Measurements from ENCODE around the gene TBC1D25. TPM values are rescaled to one million over a fixed set of nuclear protein-coding genes. Genes with fewer than 3 reads are reported as not detected.

Gene TBC1D25
- total RNA-seq, 1 donor from 2014 or later: 16.4 TPM

DNA sequence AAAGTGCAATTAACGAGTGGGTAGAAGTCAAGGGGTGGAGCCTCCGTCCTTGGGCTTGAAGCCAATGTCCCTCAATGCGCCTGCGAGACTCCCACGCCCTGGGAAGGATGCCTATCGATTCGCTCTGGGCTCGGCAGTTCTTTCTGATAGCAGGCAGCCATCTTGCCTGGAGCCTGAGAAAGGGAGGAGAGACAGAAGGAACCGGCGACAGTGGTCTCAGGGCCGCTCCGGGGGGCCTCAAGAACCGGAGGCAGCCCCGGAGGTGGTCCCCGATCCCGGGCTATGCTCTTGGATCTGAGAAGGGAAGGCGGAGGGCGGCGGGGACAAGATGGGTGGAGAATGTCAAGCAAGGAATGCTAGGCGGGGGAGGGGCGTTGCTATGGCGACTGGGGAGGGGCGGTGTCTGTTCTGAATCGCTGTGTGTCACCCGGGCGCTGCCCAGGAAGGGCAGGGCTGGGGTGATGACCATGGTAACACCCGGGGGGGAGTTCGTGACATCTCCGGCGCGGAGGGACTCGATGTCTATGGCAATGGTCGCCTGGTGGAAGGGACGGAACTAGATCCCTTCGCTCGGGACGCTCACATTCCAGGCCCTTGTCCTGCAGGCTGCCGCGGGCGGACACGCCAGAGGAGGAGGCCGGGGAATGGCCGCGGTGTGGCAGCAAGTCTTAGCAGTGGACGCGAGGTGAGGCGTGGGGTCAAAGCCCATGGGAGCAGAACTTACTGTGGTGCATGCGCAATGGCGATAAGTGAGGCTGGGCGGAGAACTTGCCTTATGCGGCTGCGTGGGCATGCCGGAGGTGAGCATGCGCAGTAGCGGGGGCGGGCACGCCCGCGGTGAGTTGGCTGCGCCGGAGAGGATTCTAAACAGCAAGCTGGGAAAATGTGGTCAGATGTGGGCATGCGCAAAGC is 58.1 kb downstream of the TBC1D25 start, which contains the start of gene WDR13:
WDR13 (plus strand) TSS at position 140 of the 912 bp plus-strand sequence; CDS start at position 645, 505 bp downstream.
- peak within 1 kb of the TSS; percentile 100 for H3K27ac Mint-ChIP-seq (ENCODE audit: unreplicated experiment)
- H3K9me3 Mint-ChIP-seq (ENCODE audit: unreplicated experiment): peaks cover 3% of the 10 kb centered on the region
- H3K4me3 Mint-ChIP-seq (ENCODE audit: unreplicated experiment): peak within 1 kb of the TSS; percentile 93
- H3K4me1 Mint-ChIP-seq (ENCODE audit: unreplicated experiment): peaks cover 3% of the 10 kb centered on the region
- H3K36me3 Mint-ChIP-seq (ENCODE audit: unreplicated experiment): peaks cover 4% of the 10 kb centered on the region
- no peaks in the 10 kb centered on the region for H3K27me3 Mint-ChIP-seq (ENCODE audit: unreplicated experiment)
- TF ChIP-seq, protein P1, sequence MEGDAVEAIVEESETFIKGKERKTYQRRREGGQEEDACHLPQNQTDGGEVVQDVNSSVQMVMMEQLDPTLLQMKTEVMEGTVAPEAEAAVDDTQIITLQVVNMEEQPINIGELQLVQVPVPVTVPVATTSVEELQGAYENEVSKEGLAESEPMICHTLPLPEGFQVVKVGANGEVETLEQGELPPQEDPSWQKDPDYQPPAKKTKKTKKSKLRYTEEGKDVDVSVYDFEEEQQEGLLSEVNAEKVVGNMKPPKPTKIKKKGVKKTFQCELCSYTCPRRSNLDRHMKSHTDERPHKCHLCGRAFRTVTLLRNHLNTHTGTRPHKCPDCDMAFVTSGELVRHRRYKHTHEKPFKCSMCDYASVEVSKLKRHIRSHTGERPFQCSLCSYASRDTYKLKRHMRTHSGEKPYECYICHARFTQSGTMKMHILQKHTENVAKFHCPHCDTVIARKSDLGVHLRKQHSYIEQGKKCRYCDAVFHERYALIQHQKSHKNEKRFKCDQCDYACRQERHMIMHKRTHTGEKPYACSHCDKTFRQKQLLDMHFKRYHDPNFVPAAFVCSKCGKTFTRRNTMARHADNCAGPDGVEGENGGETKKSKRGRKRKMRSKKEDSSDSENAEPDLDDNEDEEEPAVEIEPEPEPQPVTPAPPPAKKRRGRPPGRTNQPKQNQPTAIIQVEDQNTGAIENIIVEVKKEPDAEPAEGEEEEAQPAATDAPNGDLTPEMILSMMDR (IDR thresholded peaks at IDR 0.05): no peak
- peak; percentile 98 for DNase-seq (ENCODE audit: extremely low spot score, unreplicated experiment)

DNA sequence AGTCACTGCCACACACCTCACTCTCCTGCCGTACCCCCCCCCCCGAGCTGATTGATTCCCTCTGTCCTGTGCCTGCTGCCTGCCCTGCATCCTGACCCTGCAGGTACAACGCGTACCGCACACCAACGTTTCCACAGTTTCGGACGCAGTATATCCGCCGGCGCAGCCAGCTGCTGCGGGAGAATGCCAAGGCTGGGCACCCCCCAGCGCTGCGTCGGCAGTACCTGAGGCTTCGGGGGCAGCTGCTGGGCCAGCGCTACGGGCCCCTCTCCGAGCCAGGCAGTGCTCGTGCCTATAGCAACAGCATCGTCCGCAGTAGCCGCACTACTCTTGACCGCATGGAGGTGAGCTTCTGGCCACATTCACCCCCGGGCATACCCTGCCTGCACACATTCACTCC is 59.1 kb downstream of the TBC1D25 start:
- no peak for DNase-seq (ENCODE audit: extremely low spot score, unreplicated experiment)
- Mint-ChIP-seq H3K27ac (ENCODE audit: unreplicated experiment) (peak overlapping the region; percentile 100), H3K4me1 (ENCODE audit: unreplicated experiment) (peaks cover 3% of the 10 kb centered on the region), H3K36me3 (ENCODE audit: unreplicated experiment) (peaks cover 4% of the 10 kb centered on the region), H3K27me3 (ENCODE audit: unreplicated experiment) (no peaks in the 10 kb centered on the region), H3K9me3 (ENCODE audit: unreplicated experiment) (peaks cover 3% of the 10 kb centered on the region), H3K4me3 (ENCODE audit: unreplicated experiment) (peak overlapping the region; percentile 93)
- TF ChIP-seq, protein P1 (IDR thresholded peaks at IDR 0.05): no peak

DNA sequence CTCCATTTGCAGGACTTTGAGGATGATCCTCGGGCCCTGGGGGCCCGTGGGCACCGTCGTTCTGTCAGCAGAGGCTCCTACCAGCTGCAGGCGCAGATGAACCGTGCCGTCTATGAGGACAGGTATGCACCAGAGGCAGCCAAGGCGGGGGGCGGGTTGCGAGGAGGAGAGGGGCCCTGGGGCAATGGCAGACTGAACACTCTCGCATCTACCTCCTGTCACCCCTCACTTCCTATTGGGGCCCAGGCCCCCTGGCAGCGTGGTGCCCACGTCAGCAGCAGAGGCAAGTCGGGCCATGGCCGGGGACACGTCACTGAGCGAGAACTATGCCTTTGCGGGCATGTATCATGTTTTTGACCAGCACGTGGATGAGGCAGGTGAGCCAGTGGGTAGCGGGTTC is 59.8 kb downstream of the TBC1D25 start:
- no peak overlapping the region for H3K4me3 Mint-ChIP-seq (ENCODE audit: unreplicated experiment)
- no peak for DNase-seq (ENCODE audit: extremely low spot score, unreplicated experiment)
- peaks cover 3% of the 10 kb centered on the region for H3K4me1 Mint-ChIP-seq (ENCODE audit: unreplicated experiment)
- TF ChIP-seq, protein P1 (IDR thresholded peaks at IDR 0.05): no peak
- H3K27me3 Mint-ChIP-seq (ENCODE audit: unreplicated experiment): no peaks in the 10 kb centered on the region
- H3K36me3 Mint-ChIP-seq (ENCODE audit: unreplicated experiment): peaks cover 4% of the 10 kb centered on the region
- peaks cover 3% of the 10 kb centered on the region for H3K9me3 Mint-ChIP-seq (ENCODE audit: unreplicated experiment)
- H3K27ac Mint-ChIP-seq (ENCODE audit: unreplicated experiment): peak overlapping the region; percentile 38

DNA sequence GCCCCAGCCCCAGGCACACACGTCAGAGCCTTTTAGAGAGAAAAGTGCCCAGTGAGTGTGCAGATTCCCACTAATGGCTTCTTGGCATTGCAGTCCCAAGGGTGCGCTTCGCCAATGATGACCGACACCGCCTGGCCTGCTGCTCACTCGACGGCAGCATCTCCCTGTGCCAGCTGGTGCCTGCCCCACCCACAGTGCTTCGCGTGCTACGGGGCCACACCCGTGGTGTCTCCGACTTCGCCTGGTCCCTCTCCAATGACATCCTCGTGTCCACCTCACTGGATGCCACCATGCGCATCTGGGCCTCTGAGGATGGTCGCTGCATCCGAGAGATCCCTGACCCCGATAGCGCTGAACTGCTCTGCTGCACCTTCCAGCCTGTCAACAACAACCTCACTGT is 60.7 kb downstream of the TBC1D25 start:
- Mint-ChIP-seq H3K27me3 (ENCODE audit: unreplicated experiment) (no peaks in the 10 kb centered on the region), H3K4me1 (ENCODE audit: unreplicated experiment) (peaks cover 3% of the 10 kb centered on the region), H3K36me3 (ENCODE audit: unreplicated experiment) (peaks cover 4% of the 10 kb centered on the region), H3K27ac (ENCODE audit: unreplicated experiment) (no peak overlapping the region), H3K9me3 (ENCODE audit: unreplicated experiment) (peaks cover 3% of the 10 kb centered on the region), H3K4me3 (ENCODE audit: unreplicated experiment) (no peak overlapping the region)
- DNase-seq (ENCODE audit: extremely low spot score, unreplicated experiment): no peak
- TF ChIP-seq, protein P1 (IDR thresholded peaks at IDR 0.05): no peak

DNA sequence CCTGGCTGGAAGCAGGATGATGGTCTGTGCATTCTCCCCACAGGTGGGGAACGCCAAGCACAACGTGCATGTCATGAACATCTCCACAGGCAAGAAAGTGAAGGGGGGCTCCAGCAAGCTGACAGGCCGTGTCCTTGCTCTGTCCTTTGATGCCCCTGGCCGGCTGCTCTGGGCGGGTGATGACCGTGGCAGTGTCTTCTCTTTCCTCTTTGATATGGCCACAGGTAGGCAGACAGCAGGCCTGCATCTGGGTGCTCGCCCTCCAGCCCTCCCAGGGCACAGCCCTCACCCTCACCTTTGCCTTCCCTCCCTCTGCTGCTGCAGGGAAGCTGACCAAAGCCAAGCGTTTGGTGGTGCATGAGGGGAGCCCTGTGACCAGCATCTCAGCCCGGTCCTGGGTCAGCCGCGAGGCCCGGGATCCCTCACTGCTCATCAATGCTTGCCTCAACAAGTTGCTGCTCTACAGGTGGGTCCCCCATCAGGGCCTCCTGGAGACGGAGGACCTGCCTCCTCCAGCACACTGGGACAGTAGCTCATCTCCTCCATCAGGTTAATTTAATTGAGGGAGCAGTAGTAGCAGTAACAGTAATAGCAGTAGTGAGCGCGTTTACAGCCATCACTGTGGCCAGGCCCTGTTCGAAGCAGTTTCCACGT is 62.4 kb downstream of the TBC1D25 start:
- peaks cover 3% of the 10 kb centered on the region for H3K9me3 Mint-ChIP-seq (ENCODE audit: unreplicated experiment)
- DNase-seq (ENCODE audit: extremely low spot score, unreplicated experiment): no peak
- peaks cover 3% of the 10 kb centered on the region for H3K4me1 Mint-ChIP-seq (ENCODE audit: unreplicated experiment)
- no peaks in the 10 kb centered on the region for H3K27me3 Mint-ChIP-seq (ENCODE audit: unreplicated experiment)
- H3K36me3 Mint-ChIP-seq (ENCODE audit: unreplicated experiment): peaks cover 4% of the 10 kb centered on the region
- TF ChIP-seq, protein P1 (IDR thresholded peaks at IDR 0.05): no peak
- no peak overlapping the region for H3K4me3 Mint-ChIP-seq (ENCODE audit: unreplicated experiment)
- H3K27ac Mint-ChIP-seq (ENCODE audit: unreplicated experiment): no peak overlapping the region
